Esophagus muscularis mucosa (tissue), 4 donors: Measurements from ENCODE around the gene TMEM237.

ENCODE experiments used
- EP300 ChIP-seq: sonication (generic); formaldehyde crosslinking; IDR thresholded peaks from one replicate; pipeline ENCODE4 v1.6.1; 2017; ENCODE audit warnings: antibody characterized with exemption
- POLR2A ChIP-seq: fragments of 450-650 bp; IDR thresholded peaks from one replicate; pipeline ENCODE4 v1.6.1; 2017; ENCODE audit warnings: antibody characterized with exemption, moderate library complexity, mild to moderate bottlenecking, low read depth
- POLR2AphosphoS5 ChIP-seq, 2 donors: sonication (generic); formaldehyde crosslinking; IDR thresholded peaks; one replicate each; pipeline ENCODE4 v1.6.1; 2017; ENCODE audit warnings: antibody characterized with exemption in 2 of 2
- TF ChIP-seq, protein P1 (sequence below), 3 experiments: fragments of 200-600 bp in 2 of 3; fragments of 450-650 bp in 1 of 3; sonication (generic) in 2 of 3; IDR thresholded peaks; one replicate each; pipeline ENCODE4 v1.5.1; 2017 to 2019; ENCODE audit warnings: antibody characterized with exemption in 3 of 3, mild to moderate bottlenecking in 2 of 3, moderate library complexity in 1 of 3

GRCh38 chr2:201643216-201643890 is at the start of gene TMEM237:
- TF ChIP-seq, protein P1, sequence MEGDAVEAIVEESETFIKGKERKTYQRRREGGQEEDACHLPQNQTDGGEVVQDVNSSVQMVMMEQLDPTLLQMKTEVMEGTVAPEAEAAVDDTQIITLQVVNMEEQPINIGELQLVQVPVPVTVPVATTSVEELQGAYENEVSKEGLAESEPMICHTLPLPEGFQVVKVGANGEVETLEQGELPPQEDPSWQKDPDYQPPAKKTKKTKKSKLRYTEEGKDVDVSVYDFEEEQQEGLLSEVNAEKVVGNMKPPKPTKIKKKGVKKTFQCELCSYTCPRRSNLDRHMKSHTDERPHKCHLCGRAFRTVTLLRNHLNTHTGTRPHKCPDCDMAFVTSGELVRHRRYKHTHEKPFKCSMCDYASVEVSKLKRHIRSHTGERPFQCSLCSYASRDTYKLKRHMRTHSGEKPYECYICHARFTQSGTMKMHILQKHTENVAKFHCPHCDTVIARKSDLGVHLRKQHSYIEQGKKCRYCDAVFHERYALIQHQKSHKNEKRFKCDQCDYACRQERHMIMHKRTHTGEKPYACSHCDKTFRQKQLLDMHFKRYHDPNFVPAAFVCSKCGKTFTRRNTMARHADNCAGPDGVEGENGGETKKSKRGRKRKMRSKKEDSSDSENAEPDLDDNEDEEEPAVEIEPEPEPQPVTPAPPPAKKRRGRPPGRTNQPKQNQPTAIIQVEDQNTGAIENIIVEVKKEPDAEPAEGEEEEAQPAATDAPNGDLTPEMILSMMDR (IDR thresholded peaks at IDR 0.05), result no peak
- no peak for TF ChIP-seq POLR2AphosphoS5 (IDR thresholded peaks at IDR 0.05)
- TF ChIP-seq POLR2A, result no peak
- TF ChIP-seq EP300, result no peak
